ENCODE data around the gene SORBS2.

Gene SORBS2

GRCh38 chr4:185623444-185624258 is 188.3 kb downstream of the SORBS2 start:
- no peak for DNase-seq

DNA sequence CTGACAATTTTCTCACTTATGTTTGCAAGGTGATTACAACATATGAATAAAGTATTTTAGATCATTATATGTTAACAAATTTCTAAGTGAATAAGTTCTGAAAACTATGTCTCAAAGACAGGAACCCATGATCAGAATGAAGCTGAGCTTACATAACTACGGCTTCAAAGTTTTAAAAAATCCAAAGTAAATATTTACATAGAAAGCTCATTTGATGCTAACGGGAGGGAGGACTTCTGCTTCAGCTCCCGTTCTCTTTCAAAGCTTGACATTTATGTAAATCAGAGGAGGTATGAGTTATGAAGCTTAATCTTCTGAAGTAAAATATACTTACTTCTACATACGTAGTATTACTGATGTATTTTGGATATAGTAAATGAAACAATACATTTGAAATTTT is 203.8 kb downstream of the SORBS2 start:
- no peak for DNase-seq

- no peak for DNase-seq
Measured at GRCh38 chr4:185602397-185602796, 209.6 kb downstream of the SORBS2 start.

DNA sequence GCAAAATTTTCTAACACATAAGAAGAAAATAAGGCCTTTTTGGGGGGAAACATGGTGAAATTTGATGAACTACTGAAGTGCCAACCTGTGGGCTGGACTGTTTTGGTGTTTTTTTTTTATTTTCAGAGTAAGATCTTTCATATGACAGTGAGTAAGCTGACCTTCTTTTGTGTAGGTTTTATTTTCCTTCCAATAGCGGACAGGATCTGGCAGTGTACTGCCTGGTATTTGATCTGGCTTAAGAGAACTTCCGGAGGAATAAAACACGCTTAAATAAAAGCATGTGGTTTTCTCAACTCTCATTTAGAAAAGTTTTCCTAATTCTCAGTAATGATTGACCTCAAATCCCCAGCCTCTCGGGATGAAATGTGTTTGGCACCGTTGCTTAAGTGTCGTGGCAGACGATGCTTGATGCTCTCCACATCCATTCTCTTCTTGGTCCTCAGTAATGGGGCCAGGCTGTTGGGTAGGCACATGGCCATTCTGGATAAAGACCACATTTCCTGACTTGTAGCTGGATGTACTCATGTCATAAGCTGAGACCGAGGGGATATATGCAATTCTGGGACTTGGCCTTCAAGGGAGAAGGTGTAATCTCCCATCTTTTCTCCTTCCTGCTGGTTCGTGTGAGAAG is 211.1 kb downstream of the SORBS2 start:
- no peak for DNase-seq

DNA sequence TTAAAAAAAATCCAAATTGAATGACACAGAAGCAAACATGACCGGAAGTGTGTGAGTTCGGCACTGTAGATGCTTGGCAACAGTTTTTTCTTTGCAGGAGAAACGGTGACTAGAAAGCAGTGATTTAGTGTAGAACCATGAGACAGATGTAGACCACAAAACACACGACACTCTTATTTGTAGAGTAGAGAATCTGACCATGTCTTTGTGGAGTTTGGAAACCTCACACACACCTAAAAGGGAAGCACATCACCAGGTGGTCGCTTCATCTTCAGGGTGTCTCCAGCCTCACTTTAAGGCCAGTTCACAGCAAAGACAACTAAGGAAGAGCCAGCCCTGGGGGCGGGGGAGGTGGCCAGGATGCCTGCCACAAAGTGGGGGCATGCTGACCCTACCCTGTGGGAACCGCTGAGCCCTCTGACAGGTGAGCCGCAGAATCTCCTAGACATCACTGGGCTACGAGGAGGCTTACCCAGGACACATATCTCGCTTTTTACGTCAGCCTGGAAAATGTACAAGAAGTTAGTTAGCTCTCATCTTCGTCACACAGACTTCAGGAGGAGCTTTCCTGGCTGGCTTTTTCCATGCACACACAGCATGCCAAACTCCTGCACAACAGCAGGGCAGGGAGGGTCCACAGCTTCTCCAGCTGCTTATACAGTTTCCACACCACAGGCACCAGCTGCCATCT is 212.3 kb downstream of the SORBS2 start:
- DNase-seq: no peak

- DNase-seq: no peak
Measured at GRCh38 chr4:185598846-185599552, 213.0 kb downstream of the SORBS2 start.

DNA sequence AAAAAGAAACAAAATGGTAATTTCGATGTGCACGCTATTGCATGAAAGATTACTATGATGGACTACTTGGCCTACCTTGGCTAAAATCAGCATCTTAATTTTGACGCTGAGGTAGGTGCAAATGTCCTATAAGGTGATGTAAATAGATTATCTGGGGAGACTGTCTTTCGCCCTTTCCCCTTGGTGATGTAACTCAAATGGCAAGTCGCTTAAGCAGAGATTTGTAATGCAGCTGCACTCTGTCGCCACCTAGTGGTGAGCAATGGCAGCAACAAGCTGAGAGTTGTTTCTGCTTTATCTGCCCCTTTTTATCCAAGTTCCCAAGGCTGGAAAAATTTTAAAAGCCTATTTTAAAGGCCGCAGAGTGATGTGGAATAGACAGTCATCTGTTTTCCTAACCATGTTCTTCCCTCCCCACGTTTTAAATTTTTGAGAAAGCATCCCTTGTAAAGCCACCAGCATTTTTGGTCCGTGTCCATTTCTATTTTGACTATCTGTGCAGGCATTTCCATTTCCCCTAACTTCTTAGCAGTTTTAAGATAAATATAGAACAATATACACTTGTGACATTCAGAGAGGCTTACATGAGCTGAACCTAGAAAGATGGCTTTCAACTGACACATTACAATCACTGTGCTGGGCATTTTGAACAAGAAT is 214.3 kb downstream of the SORBS2 start:
- DNase-seq: peak; percentile 10

DNA sequence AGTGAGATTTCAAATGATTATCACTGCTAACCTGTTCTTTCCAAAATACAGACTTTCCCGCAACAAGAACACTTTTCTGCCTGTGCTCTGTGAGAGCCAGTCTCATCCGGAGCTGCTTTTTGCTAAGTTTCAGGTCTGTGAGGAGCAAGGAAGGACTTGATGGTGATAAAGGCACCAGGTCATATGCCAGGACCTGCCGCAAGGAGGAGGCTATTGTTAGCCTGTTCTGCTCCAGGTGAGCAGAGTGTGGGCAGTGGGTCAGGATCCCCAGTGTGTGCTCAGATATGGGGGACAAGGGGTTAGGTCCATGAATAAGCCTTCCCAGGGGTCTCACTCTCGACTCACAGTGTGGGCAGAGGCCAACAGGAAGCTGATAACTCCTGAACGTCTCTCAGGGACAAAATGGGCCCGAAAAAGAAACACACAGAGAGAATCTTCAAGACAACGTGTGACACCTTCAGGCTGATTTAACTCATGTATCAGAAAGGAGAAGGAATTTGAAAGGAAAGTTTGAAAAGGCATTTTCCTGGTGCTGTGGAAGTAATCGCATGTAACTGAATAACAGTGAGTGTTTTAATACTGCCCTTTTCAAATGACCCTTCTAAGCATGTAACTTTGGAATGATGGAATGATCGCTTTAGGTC is 219.0 kb downstream of the SORBS2 start:
- no peak for DNase-seq

DNA sequence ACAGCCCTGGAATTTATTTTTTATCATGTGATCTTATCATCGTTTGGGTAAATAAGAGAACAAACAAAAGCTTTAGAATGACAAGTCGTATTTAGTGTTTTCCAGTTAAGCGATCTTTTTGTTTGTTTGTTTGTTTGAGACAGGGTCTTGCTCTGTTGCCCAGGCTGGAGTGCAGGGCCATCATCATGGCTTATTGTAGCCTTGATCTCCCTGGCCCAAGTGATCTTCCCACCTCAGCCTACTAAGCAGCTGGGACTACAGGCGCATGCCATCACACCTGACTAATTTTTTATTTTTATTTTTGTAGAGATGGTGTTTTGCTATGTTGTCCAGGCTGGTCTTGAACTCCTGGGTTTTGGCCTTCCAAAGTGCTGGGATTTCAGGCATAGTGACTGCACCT is 219.6 kb downstream of the SORBS2 start:
- DNase-seq: no peak

- no peak for DNase-seq
Measured at GRCh38 chr4:185591679-185592141, 220.3 kb downstream of the SORBS2 start.

DNA sequence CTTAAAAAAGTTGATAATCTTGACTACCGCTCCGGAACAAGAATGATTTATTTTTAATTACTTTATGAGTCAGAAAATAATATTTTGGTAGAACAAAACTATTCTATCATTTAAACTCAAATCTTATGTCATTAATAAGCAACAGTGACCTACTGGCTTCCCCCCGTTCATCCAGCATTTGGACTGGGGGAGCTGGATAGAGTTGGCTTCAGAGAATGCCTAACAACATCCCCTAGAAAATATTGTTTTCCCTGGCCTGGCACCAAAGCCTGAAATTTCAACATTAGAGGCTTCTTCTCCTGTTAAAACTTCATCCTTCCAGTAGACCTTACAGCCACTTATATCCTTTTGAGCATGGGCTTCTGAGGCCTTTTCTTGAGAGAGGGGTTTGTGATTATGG is 221.0 kb downstream of the SORBS2 start:
- no peak for DNase-seq

DNA sequence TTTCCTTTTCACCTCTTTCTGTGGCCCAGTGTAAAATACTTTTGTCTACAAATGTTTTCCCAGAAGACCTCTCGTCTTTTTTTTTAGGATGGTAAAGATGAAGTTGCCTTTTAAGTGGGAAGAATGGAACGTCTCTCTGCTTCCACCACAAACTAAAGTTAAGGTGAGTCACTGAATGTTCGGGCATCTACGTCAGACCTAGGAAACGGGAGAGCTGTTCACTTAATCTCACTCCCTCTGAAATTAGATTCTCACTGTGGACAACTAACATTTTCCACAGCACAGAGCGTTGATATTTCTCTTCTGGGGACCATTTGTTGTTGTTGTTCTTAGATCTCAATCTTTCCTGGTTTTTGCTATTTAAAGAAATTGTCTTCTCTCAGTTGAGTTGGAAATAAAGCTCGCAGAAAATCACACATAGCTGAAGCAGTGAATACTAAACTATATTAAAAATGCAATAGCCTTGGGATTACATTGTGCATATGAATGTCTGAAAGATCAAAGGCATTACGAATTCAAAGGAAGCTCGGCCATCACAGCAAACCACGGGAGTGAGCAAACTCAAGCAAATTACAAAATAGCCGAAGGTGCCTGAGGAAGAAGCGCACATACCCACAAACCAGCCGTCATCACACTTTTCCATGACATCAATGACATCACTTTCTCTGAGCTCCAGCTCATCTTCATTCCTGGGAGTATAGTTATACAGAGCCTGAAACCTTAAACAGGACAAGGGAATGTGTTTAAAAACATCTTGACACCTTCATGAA is 222.7 kb downstream of the SORBS2 start:
- DNase-seq: no peak

- DNase-seq: no peak
Measured at GRCh38 chr4:185587427-185588161, 224.4 kb downstream of the SORBS2 start.

DNA sequence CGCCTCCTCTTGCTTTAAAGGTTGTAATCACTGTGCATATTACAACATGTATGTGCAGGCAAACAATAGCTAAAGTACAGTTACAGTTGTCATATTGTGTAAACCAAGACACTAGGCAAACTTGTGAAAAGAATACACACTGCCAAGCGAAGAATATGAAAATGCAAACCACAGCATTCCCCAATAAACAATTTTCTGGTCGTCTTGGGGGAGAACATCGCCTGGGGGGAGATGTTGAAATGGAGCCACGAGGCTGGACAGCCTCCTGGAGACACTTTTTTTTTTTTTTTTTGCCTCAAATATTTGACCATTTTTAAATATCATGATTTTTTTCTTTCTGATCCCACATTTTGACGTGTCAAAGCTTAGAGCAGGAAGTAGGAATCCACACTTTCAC is 225.0 kb downstream of the SORBS2 start:
- DNase-seq: no peak

DNA sequence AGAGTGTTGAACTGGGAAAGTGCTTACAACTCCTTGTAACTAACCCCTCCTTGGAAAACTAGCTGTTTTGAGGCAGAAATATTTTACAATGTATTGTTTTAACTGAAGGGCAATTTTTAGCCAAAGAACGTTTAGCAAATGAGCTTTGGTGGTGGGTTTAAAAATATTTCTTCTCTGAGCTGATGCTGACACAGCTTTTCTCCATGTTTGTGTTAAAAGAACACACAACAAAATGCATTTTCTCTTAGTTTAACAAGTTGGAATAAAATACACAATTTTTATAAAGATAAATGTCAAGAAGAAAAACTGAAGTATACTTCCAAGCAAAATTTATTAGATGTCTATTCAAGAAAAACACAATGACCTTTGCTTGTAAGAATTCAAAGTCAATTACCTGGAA is 226.8 kb downstream of the SORBS2 start:
- DNase-seq: no peak

- DNase-seq: no peak
Measured at GRCh38 chr4:185583813-185584212, 228.2 kb downstream of the SORBS2 start.

- DNase-seq: no peak
Measured at GRCh38 chr4:185582651-185583400, 229.2 kb downstream of the SORBS2 start.

DNA sequence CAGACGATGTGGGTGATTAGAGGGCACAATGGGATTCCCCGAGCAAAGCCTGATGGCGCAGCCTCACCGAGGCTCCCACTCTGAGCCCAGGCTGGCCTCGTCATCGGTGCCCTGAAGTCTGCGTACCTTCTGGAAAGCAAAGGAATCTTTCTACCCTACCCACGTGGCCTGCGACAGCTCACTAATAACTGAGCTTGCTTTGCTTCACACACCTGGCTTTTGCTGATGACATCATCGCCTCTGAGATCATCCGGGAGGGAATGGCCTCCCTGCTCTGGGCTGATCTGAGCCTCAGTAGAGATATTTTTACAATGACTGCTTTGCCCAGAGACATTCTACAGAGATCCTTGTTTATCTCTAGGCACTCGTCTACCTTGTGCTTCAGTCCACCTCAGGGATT is 231.3 kb downstream of the SORBS2 start:
- no peak for DNase-seq

DNA sequence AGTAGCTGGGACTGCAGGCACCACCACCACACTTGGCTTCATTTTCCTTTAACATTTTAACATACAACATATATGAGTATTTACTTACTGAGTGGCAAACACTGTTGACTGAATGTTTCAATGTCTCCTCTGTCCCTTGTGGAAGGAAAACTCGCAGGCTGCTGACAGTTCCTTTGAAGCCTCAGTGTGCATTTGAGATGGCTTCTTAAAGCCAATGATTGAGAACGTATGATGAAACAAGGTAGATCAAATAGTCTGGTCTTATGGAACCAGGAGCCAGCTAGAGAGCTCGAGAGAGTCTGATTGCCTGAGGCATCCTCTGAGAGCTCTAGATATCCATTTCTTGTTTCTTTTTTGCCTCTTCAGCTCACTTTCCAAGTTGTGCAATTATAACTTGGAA is 233.7 kb downstream of the SORBS2 start:
- no peak for DNase-seq

All from NCI-H524 treated with DMSO at 0.1 percent for 48 hours (cell line).